Trophoblast cell (in vitro differentiated cells and primary cell): ENCODE measurements around the gene SLC39A6.
"Not testable (repeated sequence)": the region's sequence is repeated elsewhere in the genome, so short reads cannot be mapped to it uniquely, and the experiment has no call there.

Experiments
- DNase-seq, 2 donors: peaks; one replicate each; pipeline ENCODE4 v3.0.0-alpha.2; 2016
- H2AFZ ChIP-seq: 2 replicates; pipeline ENCODE4 v1.6.1; 2013; ENCODE audit warnings: low read length, moderate library complexity, mild to moderate bottlenecking; ENCODE audit not compliant: insufficient read depth, poor library complexity
- H2AK5ac ChIP-seq: 2 replicates; pipeline ENCODE4 v1.6.1; 2013; ENCODE audit warnings: mild to moderate bottlenecking, low read length
- H2BK120ac ChIP-seq: 2 replicates; pipeline ENCODE4 v1.6.1; 2013; ENCODE audit warnings: low read length, mild to moderate bottlenecking, moderate library complexity; ENCODE audit not compliant: insufficient read depth, poor library complexity
- H2BK12ac ChIP-seq: 2 replicates; pipeline ENCODE4 v1.6.1; 2013; ENCODE audit warnings: mild to moderate bottlenecking, low read length, moderate library complexity
- H2BK5ac ChIP-seq: 2 replicates; pipeline ENCODE4 v1.6.1; 2013; ENCODE audit warnings: low read length, low read depth, moderate library complexity, mild to moderate bottlenecking; ENCODE audit not compliant: poor library complexity
- H3K14ac ChIP-seq: 2 replicates; pipeline ENCODE4 v1.6.1; 2013; ENCODE audit warnings: mild to moderate bottlenecking, low read length
- H3K18ac ChIP-seq: 2 replicates; pipeline ENCODE4 v1.6.1; 2013; ENCODE audit warnings: mild to moderate bottlenecking, low read length
- H3K23ac ChIP-seq: 2 replicates; pipeline ENCODE4 v1.6.1; 2013; ENCODE audit warnings: low read length
- H3K27ac ChIP-seq: 2 replicates; pipeline ENCODE4 v1.5.1; 2013; ENCODE audit warnings: low read depth, mild to moderate bottlenecking, inconsistent platforms, low read length, moderate library complexity
- H3K27me3 ChIP-seq: 2 replicates; pipeline ENCODE4 v1.6.1; 2013; ENCODE audit warnings: inconsistent platforms, mild to moderate bottlenecking, low read length, moderate library complexity; ENCODE audit not compliant: insufficient read depth
- H3K36me3 ChIP-seq, 2 experiments: 1 replicate in 1 of 2; 2 replicates in 1 of 2; pipeline ENCODE4 v1.6.1; 2013; ENCODE audit warnings: low read length in 2 of 2, mild to moderate bottlenecking in 2 of 2, moderate library complexity in 1 of 2; ENCODE audit not compliant: insufficient read depth in 2 of 2, control insufficient read depth in 1 of 2
- H3K4ac ChIP-seq: 2 replicates; pipeline ENCODE4 v1.6.1; 2013; ENCODE audit warnings: low read depth, mild to moderate bottlenecking, low read length, moderate library complexity
- H3K4me1 ChIP-seq, 2 experiments: 1 replicate in 1 of 2; 2 replicates in 1 of 2; pipeline ENCODE4 v1.6.1; 2013; ENCODE audit warnings: low read length in 2 of 2, mild to moderate bottlenecking in 2 of 2, moderate library complexity in 1 of 2; ENCODE audit not compliant: insufficient read depth in 2 of 2, control insufficient read depth in 1 of 2
- H3K4me2 ChIP-seq: 2 replicates; pipeline ENCODE4 v1.6.1; 2013; ENCODE audit warnings: inconsistent platforms, mild to moderate bottlenecking, low read length, moderate library complexity
- H3K4me3 ChIP-seq: 2 replicates; pipeline ENCODE4 v1.5.1; 2013; ENCODE audit warnings: mild to moderate bottlenecking, low read depth, low read length, inconsistent platforms
- H3K79me1 ChIP-seq: one replicate; pipeline ENCODE4 v1.6.1; 2013; ENCODE audit warnings: low read length
- H3K79me2 ChIP-seq: 2 replicates; pipeline ENCODE4 v1.6.1; 2013; ENCODE audit warnings: low read length, mild to moderate bottlenecking; ENCODE audit not compliant: control insufficient read depth, insufficient read depth, poor library complexity
- H3K9ac ChIP-seq: 2 replicates; pipeline ENCODE4 v1.6.1; 2013; ENCODE audit warnings: mild to moderate bottlenecking, low read length
- H3K9me3 ChIP-seq: 2 replicates; pipeline ENCODE4 v1.6.1; 2013; ENCODE audit warnings: low read depth, mild to moderate bottlenecking, control low read depth, inconsistent platforms, low read length; ENCODE audit not compliant: insufficient read depth
- H4K12ac ChIP-seq: 2 replicates; pipeline ENCODE4 v1.6.1; 2013; ENCODE audit warnings: low read depth, mild to moderate bottlenecking, low read length, moderate library complexity
- H4K8ac ChIP-seq: 2 replicates; pipeline ENCODE4 v1.6.1; 2013; ENCODE audit warnings: low read depth, mild to moderate bottlenecking, low read length, moderate library complexity
- H4K91ac ChIP-seq: one replicate; pipeline ENCODE4 v1.6.1; 2013; ENCODE audit warnings: low read depth, mild to moderate bottlenecking, low read length, moderate library complexity
- WGBS: extraction: QIAGEN DNeasy Blood & Tissue Kit; methylation state at CpG from one replicate; pipeline ENCODE4 v1.1.7; 2013; ENCODE audit warnings: missing lambda C conversion rate; ENCODE audit not compliant: insufficient read length, insufficient coverage; ENCODE audit errors: extremely low coverage; 5-methylcytosine and 5-hydroxymethylcytosine counted together

SLC39A6 gene

DNA sequence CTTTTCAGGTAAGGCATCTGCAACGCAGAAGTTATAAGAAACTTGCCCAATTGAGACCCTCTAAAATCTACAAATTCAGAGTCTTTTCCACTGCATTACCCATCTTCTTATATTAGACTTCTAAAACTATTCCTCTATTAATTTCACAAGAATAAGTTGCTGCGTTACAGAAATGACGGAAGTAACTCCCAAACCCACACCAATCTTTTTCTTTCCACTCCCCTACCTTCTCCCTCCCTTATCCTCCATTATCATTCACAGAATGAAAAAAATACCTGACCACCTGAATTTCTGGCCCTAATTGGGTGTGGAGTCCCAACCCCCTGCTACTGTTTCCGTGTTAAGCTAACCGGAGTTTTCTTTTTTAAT, 62.5 kb downstream of the SLC39A6 start:
- Histone ChIP-seq H3K4me2 (peak overlapping the region; percentile 73), H2AFZ (peak overlapping the region; percentile 93), H3K4me3 (peak overlapping the region; percentile 93), H3K23ac (no peak overlapping the region), H4K8ac (peak overlapping the region; percentile 95), H3K4me1 (no peaks in the 10 kb centered on the region), H3K36me3 (peaks cover 4 to 5% of the 10 kb centered on the region in 2 experiments), H4K12ac (no peak overlapping the region), H3K27me3 (no peaks in the 10 kb centered on the region), H2BK5ac (peak overlapping the region; percentile 78), H3K18ac (no peak overlapping the region), H3K9me3 (no peaks in the 10 kb centered on the region), H4K91ac (no peak overlapping the region), H3K14ac (no peak overlapping the region), H2BK120ac (no peak overlapping the region), H3K79me1 (peaks cover 5% of the 10 kb centered on the region), H3K79me2 (peaks cover 20% of the 10 kb centered on the region), H3K4ac (peak overlapping the region; percentile 6), H2AK5ac (no peak overlapping the region), H2BK12ac (no peak overlapping the region), H3K9ac (peak overlapping the region; percentile 73), H3K27ac (peak overlapping the region; percentile 75)
- DNase-seq = peak in 1 of 2 donors; percentile 25
- no CpG with 5 or more reads among the region's 5 CpGs for WGBS

DNA sequence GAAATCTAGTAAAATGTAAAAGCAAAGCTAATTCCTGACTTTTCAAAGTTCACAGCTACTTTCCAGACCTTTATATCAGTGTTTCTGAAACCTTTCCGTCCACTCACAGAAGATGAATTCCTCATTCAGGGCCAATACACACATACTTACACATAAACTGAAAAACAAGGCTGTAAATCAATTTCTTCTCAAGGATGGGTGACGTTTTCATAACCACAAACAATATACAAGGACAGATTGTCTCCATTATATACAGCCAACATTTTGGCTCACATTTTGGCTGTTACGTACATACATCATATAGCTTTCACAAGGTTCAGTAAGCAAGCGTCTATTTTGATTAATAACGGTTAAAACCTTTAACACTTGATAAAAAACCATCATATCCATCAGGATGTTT, 63.1 kb downstream of the SLC39A6 start:
- Histone ChIP-seq H3K27ac (no peak overlapping the region), H4K12ac (no peak overlapping the region), H2BK12ac (no peak overlapping the region), H4K91ac (no peak overlapping the region), H3K4me2 (peak overlapping the region; percentile 38), H2BK5ac (no peak overlapping the region), H3K36me3 (peaks cover 4 to 5% of the 10 kb centered on the region in 2 experiments), H3K27me3 (no peaks in the 10 kb centered on the region), H3K79me1 (peaks cover 5% of the 10 kb centered on the region), H3K4ac (no peak overlapping the region), H4K8ac (no peak overlapping the region), H2AK5ac (no peak overlapping the region), H3K9ac (no peak overlapping the region), H3K18ac (no peak overlapping the region), H3K23ac (no peak overlapping the region), H2BK120ac (no peak overlapping the region), H3K4me1 (no peaks in the 10 kb centered on the region), H3K9me3 (no peaks in the 10 kb centered on the region), H3K4me3 (no peak overlapping the region), H3K14ac (no peak overlapping the region), H3K79me2 (peaks cover 20% of the 10 kb centered on the region), H2AFZ (no peak overlapping the region)
- no CpG with 5 or more reads among the region's 5 CpGs for WGBS
- no peak for DNase-seq

DNA sequence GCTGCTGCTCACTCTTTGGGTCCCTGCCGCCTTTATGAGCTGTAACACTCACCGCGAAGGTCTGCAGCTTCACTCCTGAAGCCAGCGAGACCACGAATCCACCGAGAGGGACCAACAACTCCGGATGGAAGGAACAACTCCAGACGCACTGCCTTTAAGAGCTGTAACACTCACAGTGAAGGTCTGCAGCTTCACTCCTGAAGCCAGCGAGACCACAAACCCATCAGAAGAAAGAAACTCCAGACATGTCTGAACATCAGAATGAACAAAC, 64.4 kb downstream of the SLC39A6 start:
- not testable (repeated sequence) for H4K12ac ChIP-seq, H4K91ac ChIP-seq, H3K9ac ChIP-seq, H3K4me1 ChIP-seq, H3K36me3 ChIP-seq, H2BK120ac ChIP-seq, H2BK12ac ChIP-seq, H3K4me2 ChIP-seq, H4K8ac ChIP-seq, H2BK5ac ChIP-seq, H2AK5ac ChIP-seq, H3K27me3 ChIP-seq, H3K9me3 ChIP-seq, H3K23ac ChIP-seq, H3K27ac ChIP-seq, DNase-seq, H2AFZ ChIP-seq, H3K18ac ChIP-seq, H3K79me1 ChIP-seq, H3K4me3 ChIP-seq, H3K14ac ChIP-seq
- WGBS = no CpG with 5 or more reads among the region's 9 CpGs
- peaks cover 20% of the 10 kb centered on the region for H3K79me2 ChIP-seq
- peak overlapping the region; percentile 86 for H3K4ac ChIP-seq

DNA sequence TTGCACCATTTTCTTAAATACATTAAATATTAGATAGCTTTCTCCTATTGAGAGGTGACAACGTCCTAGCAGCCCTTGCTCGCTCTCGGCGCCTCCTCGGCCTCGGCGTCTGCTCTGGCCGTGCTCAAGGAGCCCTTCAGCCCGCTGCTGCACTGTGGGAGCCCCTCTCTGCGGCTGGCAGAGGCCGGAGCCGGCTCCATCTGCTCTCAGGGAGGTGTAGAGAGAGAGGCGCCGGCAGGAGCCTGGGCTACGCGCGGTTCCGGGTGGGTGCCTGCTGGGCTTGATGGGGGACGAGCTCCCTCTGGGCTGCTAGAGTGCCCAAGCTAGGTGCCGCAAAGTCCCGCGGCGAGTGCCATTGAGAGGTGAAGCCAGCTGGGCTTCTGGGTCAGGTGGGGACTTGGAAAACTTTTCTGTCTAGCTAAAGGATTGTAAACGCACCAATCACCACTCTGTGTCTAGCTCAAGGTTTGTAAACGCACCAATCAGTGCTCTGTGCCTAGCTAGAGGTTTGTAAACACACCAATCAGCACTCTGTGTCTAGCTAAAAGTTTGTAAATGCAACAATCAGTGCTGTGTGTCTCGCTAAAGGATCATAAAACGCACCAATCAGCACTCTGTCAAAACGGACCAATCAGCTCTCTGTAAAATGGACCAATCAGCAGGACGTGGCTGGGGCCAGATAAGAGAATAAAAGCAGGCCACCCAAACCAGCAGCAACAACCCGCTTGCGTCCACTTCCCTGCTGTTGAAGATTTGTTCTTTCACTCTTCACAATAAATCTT, 64.9 kb downstream of the SLC39A6 start:
- Histone ChIP-seq H3K27ac (no peak overlapping the region), H2BK12ac (no peak overlapping the region), H3K79me2 (peaks cover 20% of the 10 kb centered on the region), H3K9ac (no peak overlapping the region), H3K23ac (no peak overlapping the region), H3K18ac (no peak overlapping the region), H3K36me3 (peaks cover 4 to 5% of the 10 kb centered on the region in 2 experiments), H4K8ac (no peak overlapping the region), H3K14ac (no peak overlapping the region), H3K4me3 (no peak overlapping the region), H3K4me1 (no peaks in the 10 kb centered on the region), H4K91ac (no peak overlapping the region), H3K79me1 (peaks cover 5% of the 10 kb centered on the region), H2BK5ac (no peak overlapping the region), H4K12ac (no peak overlapping the region), H2BK120ac (peak overlapping the region; percentile 22), H3K4me2 (no peak overlapping the region), H2AFZ (no peak overlapping the region), H3K9me3 (no peaks in the 10 kb centered on the region), H3K27me3 (no peaks in the 10 kb centered on the region), H3K4ac (peak overlapping the region; percentile 91), H2AK5ac (no peak overlapping the region)
- no CpG with 5 or more reads among the region's 31 CpGs for WGBS
- no peak for DNase-seq
